Ascending aorta (tissue), 2 donors: Measurements from ENCODE around the gene COL4A2. TPM values are rescaled to one million over a fixed set of nuclear protein-coding genes. Genes with fewer than 3 reads are reported as not detected.
A peak's percentile ranks its signal among the peaks of the same experiment; 100 is the strongest.

Source experiments
- DNase-seq, 2 donors: peaks; one replicate each; pipeline ENCODE4 v3.0.0-alpha.2; 2019; ENCODE audit warnings: low spot score in 2 of 2
- H3K27ac ChIP-seq, 2 donors: fragments of 200-600 bp; sonication (generic); one replicate each; pipeline ENCODE4 v1.5.1; 2016 to 2017; ENCODE audit warnings: mild to moderate bottlenecking in 1 of 2
- H3K27me3 ChIP-seq: fragments of 200-600 bp; sonication (generic); one replicate; pipeline ENCODE4 v1.5.1; 2017
- H3K36me3 ChIP-seq, 2 donors: fragments of 200-600 bp; sonication (generic); one replicate each; pipeline ENCODE4 v1.5.1; 2016
- H3K4me1 ChIP-seq, 2 donors: fragments of 200-600 bp; sonication (generic); one replicate each; pipeline ENCODE4 v1.5.1; 2016 to 2017; ENCODE audit warnings: mild to moderate bottlenecking in 1 of 2
- H3K4me3 ChIP-seq, 2 donors: fragments of 200-600 bp; sonication (generic); one replicate each; pipeline ENCODE4 v1.5.1; 2016 to 2017; ENCODE audit warnings: mild to moderate bottlenecking in 1 of 2
- H3K9me3 ChIP-seq, 2 donors: fragments of 200-600 bp; sonication (generic); one replicate each; pipeline ENCODE4 v1.5.1; 2016
- intact Hi-C: fragments of 100-400 bp; cut with DNase I; formaldehyde crosslinking; loops from one replicate; pipeline ENCODE4 v1.15.1; 2023
- total RNA-seq: library from RNA; depleted of rRNA; stranded (reverse); fragments of >200 nt; gene quantifications from one replicate; pipeline ENCODE4 v1.1.0, GENCODE V29; 2016
- TF ChIP-seq, protein P1 (sequence below), 3 experiments: fragments of 200-600 bp in 2 of 3; fragments of 450-650 bp in 1 of 3; sonication (generic) in 2 of 3; IDR thresholded peaks; one replicate each; pipeline ENCODE4 v1.5.1; 2016 to 2019; ENCODE audit warnings: antibody characterized with exemption in 3 of 3, mild to moderate bottlenecking in 1 of 3, moderate library complexity in 1 of 3

The COL4A2 gene
- total RNA-seq, 1 donor from 2014 or later = 1,227 TPM

DNA sequence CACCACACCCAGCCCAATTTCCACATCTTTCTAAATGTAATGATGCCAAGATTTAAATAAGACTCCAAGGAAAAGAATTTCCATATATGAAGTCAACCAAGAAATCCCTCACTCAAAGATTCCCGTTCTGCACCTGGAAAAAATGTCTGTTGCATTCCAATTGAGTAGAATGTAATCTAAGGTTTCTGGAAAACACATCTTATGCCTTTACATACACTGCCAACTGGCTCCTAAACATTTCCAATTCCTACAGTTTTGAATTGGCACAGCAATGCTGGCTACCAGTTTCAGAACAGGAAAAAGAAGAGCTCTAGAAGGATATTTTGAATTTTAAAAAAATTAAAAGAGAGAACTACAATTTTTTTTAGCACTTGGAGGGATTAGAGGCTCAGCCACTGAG is 43.0 kb downstream of the COL4A2 start:
- Histone ChIP-seq H3K36me3 (peaks cover 0 to 6% of the 10 kb centered on the region in 2 donors), H3K4me3 (no peak overlapping the region), H3K27ac (peak overlapping the region; percentile 95 to 96), H3K9me3 (no peaks in the 10 kb centered on the region), H3K4me1 (peaks cover 12 to 58% of the 10 kb centered on the region in 2 donors), H3K27me3 (no peaks in the 10 kb centered on the region)
- DNase-seq = no peak
- intact Hi-C loops = no loop called here
- TF ChIP-seq, protein P1, sequence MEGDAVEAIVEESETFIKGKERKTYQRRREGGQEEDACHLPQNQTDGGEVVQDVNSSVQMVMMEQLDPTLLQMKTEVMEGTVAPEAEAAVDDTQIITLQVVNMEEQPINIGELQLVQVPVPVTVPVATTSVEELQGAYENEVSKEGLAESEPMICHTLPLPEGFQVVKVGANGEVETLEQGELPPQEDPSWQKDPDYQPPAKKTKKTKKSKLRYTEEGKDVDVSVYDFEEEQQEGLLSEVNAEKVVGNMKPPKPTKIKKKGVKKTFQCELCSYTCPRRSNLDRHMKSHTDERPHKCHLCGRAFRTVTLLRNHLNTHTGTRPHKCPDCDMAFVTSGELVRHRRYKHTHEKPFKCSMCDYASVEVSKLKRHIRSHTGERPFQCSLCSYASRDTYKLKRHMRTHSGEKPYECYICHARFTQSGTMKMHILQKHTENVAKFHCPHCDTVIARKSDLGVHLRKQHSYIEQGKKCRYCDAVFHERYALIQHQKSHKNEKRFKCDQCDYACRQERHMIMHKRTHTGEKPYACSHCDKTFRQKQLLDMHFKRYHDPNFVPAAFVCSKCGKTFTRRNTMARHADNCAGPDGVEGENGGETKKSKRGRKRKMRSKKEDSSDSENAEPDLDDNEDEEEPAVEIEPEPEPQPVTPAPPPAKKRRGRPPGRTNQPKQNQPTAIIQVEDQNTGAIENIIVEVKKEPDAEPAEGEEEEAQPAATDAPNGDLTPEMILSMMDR (IDR thresholded peaks at IDR 0.05) = no peak

DNA sequence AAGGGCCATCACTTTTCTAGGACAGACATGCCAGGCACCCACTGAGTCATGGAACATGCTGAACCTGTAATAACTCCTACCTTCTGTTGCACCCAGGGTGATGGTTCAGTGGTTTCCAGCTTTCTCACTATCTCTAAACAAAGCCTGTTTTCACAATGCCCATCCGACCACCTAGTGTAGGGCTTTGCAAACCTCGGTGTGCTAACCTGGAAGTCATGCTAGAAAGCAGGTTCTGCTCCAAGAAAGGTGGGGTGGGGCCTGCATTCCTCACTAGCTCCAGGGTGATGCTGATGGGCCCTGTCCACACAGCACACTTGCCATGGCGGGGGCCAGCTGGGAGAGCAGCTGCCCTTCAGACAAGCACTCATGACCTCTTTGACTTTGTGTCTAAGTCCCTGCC is 43.4 kb downstream of the COL4A2 start:
- intact Hi-C loops = no loop called here
- Histone ChIP-seq H3K36me3 (peaks cover 0 to 3% of the 10 kb centered on the region in 2 donors), H3K9me3 (no peaks in the 10 kb centered on the region), H3K27ac (peak overlapping the region; percentile 95 to 96), H3K4me1 (peaks cover 12 to 58% of the 10 kb centered on the region in 2 donors), H3K4me3 (no peak overlapping the region), H3K27me3 (no peaks in the 10 kb centered on the region)
- TF ChIP-seq, protein P1 (IDR thresholded peaks at IDR 0.05) = no peak
- DNase-seq = peak in 1 of 2 donors; percentile 57

DNA sequence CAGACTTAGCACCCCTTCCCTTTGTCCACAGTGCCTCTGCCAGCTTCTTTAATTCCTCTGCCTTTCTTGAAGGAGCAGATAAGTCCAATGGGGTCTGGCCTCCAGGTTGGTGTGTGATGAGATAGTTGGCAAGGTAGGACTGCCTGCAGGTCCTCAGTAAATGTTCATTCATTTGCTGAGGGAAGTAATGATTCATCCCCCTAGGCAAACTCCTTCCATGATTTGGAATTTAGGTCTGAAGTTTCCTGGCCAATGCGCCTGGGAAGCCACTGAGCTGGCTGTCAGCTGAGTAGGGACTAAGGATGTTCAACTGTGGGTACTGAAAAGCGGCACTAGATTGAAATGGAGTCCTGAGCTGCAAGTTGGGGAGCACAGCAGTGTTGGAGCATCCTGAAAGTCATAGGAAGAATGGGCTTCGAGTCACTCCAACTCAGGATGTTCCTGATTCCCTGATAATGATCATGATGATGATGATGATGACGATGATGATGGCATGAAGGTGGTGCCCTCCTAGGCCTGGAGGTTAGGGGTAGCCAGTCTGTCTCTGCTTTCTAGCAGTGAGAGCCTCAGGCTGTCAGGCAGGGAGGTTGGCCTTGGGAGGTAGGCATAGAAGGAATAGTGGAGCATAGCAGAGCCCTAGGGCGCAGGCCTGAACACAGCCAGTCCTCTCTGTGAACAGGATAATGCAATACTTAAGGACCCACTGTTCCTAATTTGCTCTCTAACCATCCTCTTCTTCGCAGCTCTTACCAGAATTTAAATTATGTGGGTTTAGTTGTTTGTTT is 44.7 kb downstream of the COL4A2 start:
- Histone ChIP-seq H3K4me1 (peaks cover 16 to 59% of the 10 kb centered on the region in 2 donors), H3K4me3 (no peak overlapping the region), H3K36me3 (peaks cover 0 to 3% of the 10 kb centered on the region in 2 donors), H3K27me3 (no peaks in the 10 kb centered on the region), H3K9me3 (no peaks in the 10 kb centered on the region), H3K27ac (peak overlapping the region; percentile 95 to 96)
- intact Hi-C loops = no loop called here
- peak in 1 of 2 donors; percentile 62 for DNase-seq
- TF ChIP-seq, protein P1 (IDR thresholded peaks at IDR 0.05) = no peak

DNA sequence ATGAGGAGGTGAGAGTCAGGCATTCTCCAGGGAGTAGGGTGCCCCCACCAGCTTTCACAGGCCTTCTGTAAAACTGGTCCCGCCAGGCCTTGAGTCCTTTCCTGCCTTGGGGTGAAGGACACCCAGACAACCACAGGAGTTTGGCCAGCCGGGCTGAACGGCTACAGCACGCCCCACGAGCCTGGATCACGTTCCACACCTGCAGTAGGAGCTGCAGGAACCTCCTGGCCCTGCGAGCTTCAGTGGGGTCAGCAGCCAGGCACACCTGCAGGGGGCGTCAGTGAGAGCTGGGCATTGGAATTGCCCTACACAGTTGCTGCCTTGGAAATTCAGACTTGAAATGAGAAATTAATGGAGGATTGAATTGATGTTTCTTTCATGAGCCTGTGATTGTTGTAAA is 45.7 kb downstream of the COL4A2 start:
- Histone ChIP-seq H3K27ac (peak overlapping the region; percentile 95 to 96), H3K4me1 (peaks cover 10 to 54% of the 10 kb centered on the region in 2 donors), H3K27me3 (no peaks in the 10 kb centered on the region), H3K9me3 (no peaks in the 10 kb centered on the region), H3K4me3 (no peak overlapping the region), H3K36me3 (peaks cover 8 to 9% of the 10 kb centered on the region in 2 donors)
- DNase-seq = no peak
- TF ChIP-seq, protein P1 (IDR thresholded peaks at IDR 0.05) = no peak
- intact Hi-C loops = no loop called here

DNA sequence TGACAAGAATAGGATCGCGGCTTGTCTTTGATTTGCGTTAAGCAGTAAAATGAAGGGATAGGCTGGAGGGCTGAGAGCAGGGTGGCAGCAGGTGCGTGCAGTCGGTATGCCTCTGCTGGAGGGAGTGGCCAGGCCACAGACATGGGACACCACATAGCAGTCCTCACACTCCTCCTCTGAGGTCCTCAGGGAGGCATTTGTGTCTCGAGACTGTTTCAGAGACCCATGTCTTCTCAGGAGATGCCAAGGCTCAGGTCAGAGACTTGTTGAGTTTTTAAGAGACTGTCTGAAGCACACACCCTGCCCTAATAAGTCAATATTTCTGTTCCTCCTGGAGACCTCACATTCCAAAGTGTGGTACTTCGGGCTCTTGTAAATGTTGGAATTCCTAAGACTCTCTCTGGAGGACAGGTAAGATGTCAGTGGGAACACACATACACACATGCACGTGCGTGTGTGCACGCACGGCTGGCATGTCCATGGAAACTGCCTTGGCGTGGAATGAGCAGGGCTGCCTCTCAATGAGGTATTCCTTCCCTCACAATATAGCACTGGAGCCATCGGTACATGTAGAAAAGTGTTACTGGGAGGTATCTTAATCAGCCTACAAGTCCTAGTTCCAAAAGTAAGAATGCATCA is 46.4 kb downstream of the COL4A2 start:
- H3K27ac ChIP-seq = peak overlapping the region; percentile 95 to 96
- H3K4me3 ChIP-seq = no peak overlapping the region
- no peaks in the 10 kb centered on the region for H3K9me3 ChIP-seq
- peaks cover 10 to 49% of the 10 kb centered on the region in 2 donors for H3K4me1 ChIP-seq
- intact Hi-C loops = no loop called here
- DNase-seq = peak in 1 of 2 donors; percentile 57
- TF ChIP-seq, protein P1 (IDR thresholded peaks at IDR 0.05) = no peak
- H3K36me3 ChIP-seq = peaks cover 13 to 15% of the 10 kb centered on the region in 2 donors
- no peaks in the 10 kb centered on the region for H3K27me3 ChIP-seq
